ENCODE measurements around the gene PGA5.

Gene PGA5

GRCh38 chr11:61195719-61196118, 45.3 kb upstream of the PGA5 start:
- TF ChIP-seq, protein P1, sequence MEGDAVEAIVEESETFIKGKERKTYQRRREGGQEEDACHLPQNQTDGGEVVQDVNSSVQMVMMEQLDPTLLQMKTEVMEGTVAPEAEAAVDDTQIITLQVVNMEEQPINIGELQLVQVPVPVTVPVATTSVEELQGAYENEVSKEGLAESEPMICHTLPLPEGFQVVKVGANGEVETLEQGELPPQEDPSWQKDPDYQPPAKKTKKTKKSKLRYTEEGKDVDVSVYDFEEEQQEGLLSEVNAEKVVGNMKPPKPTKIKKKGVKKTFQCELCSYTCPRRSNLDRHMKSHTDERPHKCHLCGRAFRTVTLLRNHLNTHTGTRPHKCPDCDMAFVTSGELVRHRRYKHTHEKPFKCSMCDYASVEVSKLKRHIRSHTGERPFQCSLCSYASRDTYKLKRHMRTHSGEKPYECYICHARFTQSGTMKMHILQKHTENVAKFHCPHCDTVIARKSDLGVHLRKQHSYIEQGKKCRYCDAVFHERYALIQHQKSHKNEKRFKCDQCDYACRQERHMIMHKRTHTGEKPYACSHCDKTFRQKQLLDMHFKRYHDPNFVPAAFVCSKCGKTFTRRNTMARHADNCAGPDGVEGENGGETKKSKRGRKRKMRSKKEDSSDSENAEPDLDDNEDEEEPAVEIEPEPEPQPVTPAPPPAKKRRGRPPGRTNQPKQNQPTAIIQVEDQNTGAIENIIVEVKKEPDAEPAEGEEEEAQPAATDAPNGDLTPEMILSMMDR (conservative IDR thresholded peaks at IDR 0.05; ENCODE audit: low read length), result no peak
- no peak for TF ChIP-seq EZH2phosphoT487 (IDR thresholded peaks at IDR 0.05; ENCODE audit: borderline replicate concordance)
- Histone ChIP-seq H3K79me2 (ENCODE audit: insufficient read depth, low read length) (no peaks in the 10 kb centered on the region), H3K4me2 (ENCODE audit: low read depth, low read length, poor library complexity, severe bottlenecking) (no peak overlapping the region), H3K4me3 (ENCODE audit: low read length, poor library complexity, severe bottlenecking) (no peak overlapping the region), H4K20me1 (ENCODE audit: insufficient read depth, low read length, poor library complexity, severe bottlenecking) (no peaks in the 10 kb centered on the region), H2AFZ (ENCODE audit: low read length) (no peak overlapping the region), H3K4me1 (ENCODE audit: insufficient read depth, low read length, poor library complexity, severe bottlenecking) (no peaks in the 10 kb centered on the region), H3K9ac (ENCODE audit: low read depth, low read length, poor library complexity, severe bottlenecking) (no peak overlapping the region), H3K9me2 (replicated peaks; ENCODE audit: low read depth, low read length) (no peaks in the 10 kb centered on the region), H3K27me3 (ENCODE audit: insufficient read depth, low read length, poor library complexity, severe bottlenecking) (no peaks in the 10 kb centered on the region), H3K36me3 (ENCODE audit: insufficient read depth, low read length) (no peaks in the 10 kb centered on the region), H3F3A (ENCODE audit: low read depth) (no peaks in the 10 kb centered on the region), H3K9me3 (ENCODE audit: insufficient read depth, low read depth, low read length) (no peaks in the 10 kb centered on the region)

- TF ChIP-seq EZH2phosphoT487 (IDR thresholded peaks at IDR 0.05; ENCODE audit: borderline replicate concordance), result no peak
- TF ChIP-seq, protein P1 (conservative IDR thresholded peaks at IDR 0.05; ENCODE audit: low read length), result no peak
- Histone ChIP-seq H3K27me3 (ENCODE audit: insufficient read depth, low read length, poor library complexity, severe bottlenecking) (no peaks in the 10 kb centered on the region), H3K79me2 (ENCODE audit: insufficient read depth, low read length) (no peaks in the 10 kb centered on the region), H3K4me2 (ENCODE audit: low read depth, low read length, poor library complexity, severe bottlenecking) (no peak overlapping the region), H4K20me1 (ENCODE audit: insufficient read depth, low read length, poor library complexity, severe bottlenecking) (no peaks in the 10 kb centered on the region), H3K9me3 (ENCODE audit: insufficient read depth, low read depth, low read length) (no peaks in the 10 kb centered on the region), H3K4me3 (ENCODE audit: low read length, poor library complexity, severe bottlenecking) (no peak overlapping the region), H3K4me1 (ENCODE audit: insufficient read depth, low read length, poor library complexity, severe bottlenecking) (no peaks in the 10 kb centered on the region), H3K9ac (ENCODE audit: low read depth, low read length, poor library complexity, severe bottlenecking) (no peak overlapping the region), H3K36me3 (ENCODE audit: insufficient read depth, low read length) (no peaks in the 10 kb centered on the region), H3K9me2 (replicated peaks; ENCODE audit: low read depth, low read length) (no peaks in the 10 kb centered on the region), H2AFZ (ENCODE audit: low read length) (no peak overlapping the region), H3F3A (ENCODE audit: low read depth) (no peaks in the 10 kb centered on the region)
Measured at GRCh38 chr11:61198361-61198760, 42.6 kb upstream of the PGA5 start.

DNA sequence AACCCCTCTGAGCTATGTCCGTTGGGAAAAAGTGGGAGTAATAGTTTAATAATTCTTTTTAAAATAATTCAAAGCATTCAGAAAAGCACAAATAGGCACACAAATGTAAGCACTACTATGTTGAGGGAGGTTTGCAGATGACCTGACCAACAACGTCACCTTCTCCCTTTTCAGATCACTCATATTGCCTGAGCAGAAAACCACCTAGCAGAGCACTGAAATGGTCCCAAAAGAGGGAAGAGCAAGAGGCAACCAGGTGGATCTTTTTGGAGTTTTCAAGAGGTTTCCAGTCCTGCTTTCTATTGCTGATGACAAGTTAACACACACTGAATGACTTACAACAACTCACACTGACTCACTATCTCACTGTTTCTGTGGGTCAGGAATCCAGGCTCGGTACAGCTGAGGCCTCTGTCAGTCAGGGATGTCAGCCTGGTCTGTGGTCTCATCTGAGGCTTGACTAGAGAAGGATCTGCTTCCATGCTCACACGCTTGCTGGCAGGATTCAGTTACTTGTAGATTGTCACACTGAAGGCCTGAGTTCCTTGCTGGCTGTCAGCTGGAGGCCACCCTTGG, 41.9 kb upstream of the PGA5 start:
- no peak overlapping the region for H3K4me2 ChIP-seq (ENCODE audit: low read depth, low read length, poor library complexity, severe bottlenecking)
- H3K9me3 ChIP-seq (ENCODE audit: insufficient read depth, low read depth, low read length), result no peaks in the 10 kb centered on the region
- TF ChIP-seq, protein P1 (conservative IDR thresholded peaks at IDR 0.05; ENCODE audit: low read length), result no peak
- no peak for TF ChIP-seq EZH2phosphoT487 (IDR thresholded peaks at IDR 0.05; ENCODE audit: borderline replicate concordance)
- no peaks in the 10 kb centered on the region for H3K4me1 ChIP-seq (ENCODE audit: insufficient read depth, low read length, poor library complexity, severe bottlenecking)
- H3K27me3 ChIP-seq (ENCODE audit: insufficient read depth, low read length, poor library complexity, severe bottlenecking), result no peaks in the 10 kb centered on the region
- H2AFZ ChIP-seq (ENCODE audit: low read length), result no peak overlapping the region
- no peaks in the 10 kb centered on the region for H3K9me2 ChIP-seq (replicated peaks; ENCODE audit: low read depth, low read length)
- H3K9ac ChIP-seq (ENCODE audit: low read depth, low read length, poor library complexity, severe bottlenecking), result no peak overlapping the region
- H3K79me2 ChIP-seq (ENCODE audit: insufficient read depth, low read length), result no peaks in the 10 kb centered on the region
- H3K4me3 ChIP-seq (ENCODE audit: low read length, poor library complexity, severe bottlenecking), result no peak overlapping the region
- H3K36me3 ChIP-seq (ENCODE audit: insufficient read depth, low read length), result no peaks in the 10 kb centered on the region
- no peaks in the 10 kb centered on the region for H3F3A ChIP-seq (ENCODE audit: low read depth)
- H4K20me1 ChIP-seq (ENCODE audit: insufficient read depth, low read length, poor library complexity, severe bottlenecking), result no peaks in the 10 kb centered on the region

Measured in Loucy (cell line).